Endothelial cell (in vitro differentiated cells): ENCODE measurements around the gene ALPG. TPM values are rescaled to one million over a fixed set of nuclear protein-coding genes. Genes with fewer than 3 reads are reported as not detected.
"Not testable (repeated sequence)": the region's sequence is repeated elsewhere in the genome, so short reads cannot be mapped to it uniquely, and the experiment has no call there.

Experiments
- DNase-seq: peaks from one replicate; pipeline ENCODE4 v3.0.0; 2021; ENCODE audit warnings: low spot score
- H3K27ac Mint-ChIP-seq: one replicate; pipeline ENCODE4 v1.8.0; 2021; ENCODE audit warnings: mixed read lengths, inconsistent platforms; ENCODE audit not compliant: unreplicated experiment
- H3K27me3 Mint-ChIP-seq: one replicate; pipeline ENCODE4 v1.8.0; 2021; ENCODE audit warnings: mild to moderate bottlenecking, moderate library complexity, mixed read lengths, inconsistent platforms; ENCODE audit not compliant: unreplicated experiment
- H3K36me3 Mint-ChIP-seq: one replicate; pipeline ENCODE4 v1.8.0; 2021; ENCODE audit warnings: mild to moderate bottlenecking, low read depth, mixed read lengths, inconsistent platforms; ENCODE audit not compliant: unreplicated experiment
- H3K4me1 Mint-ChIP-seq: one replicate; pipeline ENCODE4 v1.8.0; 2021; ENCODE audit warnings: mild to moderate bottlenecking, mixed read lengths, inconsistent platforms; ENCODE audit not compliant: unreplicated experiment
- H3K4me3 Mint-ChIP-seq: one replicate; pipeline ENCODE4 v1.8.0; 2021; ENCODE audit warnings: mild to moderate bottlenecking, mixed read lengths, inconsistent platforms; ENCODE audit not compliant: unreplicated experiment
- H3K9me3 Mint-ChIP-seq: one replicate; pipeline ENCODE4 v1.8.0; 2021; ENCODE audit warnings: mixed read lengths, inconsistent platforms; ENCODE audit not compliant: unreplicated experiment
- total RNA-seq: library from RNA; stranded (reverse); fragmentation: NEBNext Ultra II Directional; extraction: Animal tissue kit (Norgen Biotek cat#: 25700); gene quantifications from one replicate; pipeline ENCODE4 v1.2.1, GENCODE V29; 2021; ENCODE audit not compliant: unreplicated experiment
- TF ChIP-seq, protein P1 (sequence below): fragments of 200-600 bp; sonication (generic); IDR thresholded peaks from one replicate; pipeline ENCODE4 v1.5.0; 2021; ENCODE audit warnings: antibody characterized with exemption; ENCODE audit not compliant: unreplicated experiment

ALPG gene
- total RNA-seq, 1 donor from 2014 or later, result not detected

DNA sequence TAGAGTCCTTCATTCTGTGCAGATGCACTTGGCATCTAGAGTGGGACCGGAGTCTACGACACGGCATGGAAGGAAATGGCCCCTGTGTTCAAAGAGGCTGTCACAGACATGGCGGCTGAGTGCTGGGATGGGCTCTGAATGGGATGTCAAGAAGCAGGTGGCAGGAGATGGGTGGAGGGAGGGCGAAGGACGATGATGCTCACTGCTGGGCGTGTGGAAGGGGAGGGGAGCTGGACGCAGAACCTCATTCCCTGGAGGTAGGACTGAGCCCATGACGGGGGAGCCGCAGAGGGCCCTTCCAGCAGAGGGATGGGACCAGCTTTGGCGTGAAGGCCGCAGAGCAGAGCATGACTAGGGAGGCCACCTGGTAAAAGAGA is 30.5 kb downstream of the ALPG start:
- Mint-ChIP-seq H3K27me3 (peaks cover 18% of the 10 kb centered on the region), H3K4me3 (no peak overlapping the region)
- DNase-seq, result no peak

DNA sequence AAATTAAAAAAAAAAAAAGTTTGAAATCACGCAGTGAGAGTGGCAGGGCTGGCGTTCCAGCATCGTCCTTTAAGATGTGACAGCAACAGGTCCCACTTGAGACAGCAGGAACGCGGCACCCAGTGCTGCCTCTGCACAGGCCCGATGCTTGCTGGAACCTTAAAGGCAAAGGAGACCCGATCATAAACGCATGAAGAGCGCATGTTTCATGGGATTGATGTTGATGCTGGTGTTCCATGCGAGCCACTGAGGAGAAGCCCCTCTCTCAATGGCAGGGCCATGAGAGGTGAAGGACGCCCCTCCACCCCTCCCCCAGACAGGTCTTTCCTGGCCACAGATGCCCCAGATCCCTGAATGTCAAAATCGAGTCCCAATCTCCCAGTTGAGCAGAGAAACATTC is 31.4 kb downstream of the ALPG start:
- no peak overlapping the region for H3K4me3 Mint-ChIP-seq
- no peaks in the 10 kb centered on the region for H3K36me3 Mint-ChIP-seq
- no peak overlapping the region for H3K27ac Mint-ChIP-seq
- no peak for DNase-seq
- no peaks in the 10 kb centered on the region for H3K4me1 Mint-ChIP-seq
- H3K27me3 Mint-ChIP-seq, result peaks cover 18% of the 10 kb centered on the region
- no peaks in the 10 kb centered on the region for H3K9me3 Mint-ChIP-seq
- TF ChIP-seq, protein P1, sequence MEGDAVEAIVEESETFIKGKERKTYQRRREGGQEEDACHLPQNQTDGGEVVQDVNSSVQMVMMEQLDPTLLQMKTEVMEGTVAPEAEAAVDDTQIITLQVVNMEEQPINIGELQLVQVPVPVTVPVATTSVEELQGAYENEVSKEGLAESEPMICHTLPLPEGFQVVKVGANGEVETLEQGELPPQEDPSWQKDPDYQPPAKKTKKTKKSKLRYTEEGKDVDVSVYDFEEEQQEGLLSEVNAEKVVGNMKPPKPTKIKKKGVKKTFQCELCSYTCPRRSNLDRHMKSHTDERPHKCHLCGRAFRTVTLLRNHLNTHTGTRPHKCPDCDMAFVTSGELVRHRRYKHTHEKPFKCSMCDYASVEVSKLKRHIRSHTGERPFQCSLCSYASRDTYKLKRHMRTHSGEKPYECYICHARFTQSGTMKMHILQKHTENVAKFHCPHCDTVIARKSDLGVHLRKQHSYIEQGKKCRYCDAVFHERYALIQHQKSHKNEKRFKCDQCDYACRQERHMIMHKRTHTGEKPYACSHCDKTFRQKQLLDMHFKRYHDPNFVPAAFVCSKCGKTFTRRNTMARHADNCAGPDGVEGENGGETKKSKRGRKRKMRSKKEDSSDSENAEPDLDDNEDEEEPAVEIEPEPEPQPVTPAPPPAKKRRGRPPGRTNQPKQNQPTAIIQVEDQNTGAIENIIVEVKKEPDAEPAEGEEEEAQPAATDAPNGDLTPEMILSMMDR, result no peak

More for the DNA sequence above, 30.5 kb downstream of the ALPG start:
- no peak overlapping the region for H3K27ac Mint-ChIP-seq
- TF ChIP-seq, protein P1, result no peak
- H3K9me3 Mint-ChIP-seq, result no peaks in the 10 kb centered on the region
- no peaks in the 10 kb centered on the region for H3K36me3 Mint-ChIP-seq
- no peaks in the 10 kb centered on the region for H3K4me1 Mint-ChIP-seq

GRCh38 chr2:232438951-232439757 is 32.5 kb downstream of the ALPG start:
- Mint-ChIP-seq H3K4me1 (no peaks in the 10 kb centered on the region), H3K9me3 (no peaks in the 10 kb centered on the region), H3K36me3 (no peaks in the 10 kb centered on the region), H3K27me3 (peaks cover 15% of the 10 kb centered on the region), H3K4me3 (no peak overlapping the region), H3K27ac (no peak overlapping the region)
- TF ChIP-seq, protein P1, result peak; percentile 68
- DNase-seq, result peak; percentile 56

DNA sequence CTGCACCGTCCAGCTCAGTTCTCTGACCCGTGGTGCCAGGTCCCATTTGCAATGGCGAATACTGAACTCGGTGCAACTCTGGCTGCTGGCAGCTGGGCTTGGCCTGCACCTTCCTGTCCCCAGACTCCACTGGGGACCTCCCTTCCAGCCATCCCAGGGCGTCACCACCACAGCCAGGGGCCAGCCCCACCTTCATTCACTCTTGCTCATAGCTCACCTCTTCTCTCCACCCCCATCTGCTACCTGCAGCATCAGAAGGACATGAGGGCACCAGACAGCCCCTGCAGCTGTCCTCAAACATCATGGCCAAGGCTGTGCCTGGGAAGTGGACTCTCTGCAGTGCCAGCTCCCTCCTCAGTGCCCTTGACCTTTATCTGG is 33.1 kb downstream of the ALPG start:
- H3K4me1 Mint-ChIP-seq, result no peaks in the 10 kb centered on the region
- H3K27ac Mint-ChIP-seq, result no peak overlapping the region
- TF ChIP-seq, protein P1, result peak; percentile 44
- no peak for DNase-seq
- no peaks in the 10 kb centered on the region for H3K9me3 Mint-ChIP-seq
- no peak overlapping the region for H3K4me3 Mint-ChIP-seq
- H3K27me3 Mint-ChIP-seq, result peaks cover 15% of the 10 kb centered on the region
- no peaks in the 10 kb centered on the region for H3K36me3 Mint-ChIP-seq

DNA sequence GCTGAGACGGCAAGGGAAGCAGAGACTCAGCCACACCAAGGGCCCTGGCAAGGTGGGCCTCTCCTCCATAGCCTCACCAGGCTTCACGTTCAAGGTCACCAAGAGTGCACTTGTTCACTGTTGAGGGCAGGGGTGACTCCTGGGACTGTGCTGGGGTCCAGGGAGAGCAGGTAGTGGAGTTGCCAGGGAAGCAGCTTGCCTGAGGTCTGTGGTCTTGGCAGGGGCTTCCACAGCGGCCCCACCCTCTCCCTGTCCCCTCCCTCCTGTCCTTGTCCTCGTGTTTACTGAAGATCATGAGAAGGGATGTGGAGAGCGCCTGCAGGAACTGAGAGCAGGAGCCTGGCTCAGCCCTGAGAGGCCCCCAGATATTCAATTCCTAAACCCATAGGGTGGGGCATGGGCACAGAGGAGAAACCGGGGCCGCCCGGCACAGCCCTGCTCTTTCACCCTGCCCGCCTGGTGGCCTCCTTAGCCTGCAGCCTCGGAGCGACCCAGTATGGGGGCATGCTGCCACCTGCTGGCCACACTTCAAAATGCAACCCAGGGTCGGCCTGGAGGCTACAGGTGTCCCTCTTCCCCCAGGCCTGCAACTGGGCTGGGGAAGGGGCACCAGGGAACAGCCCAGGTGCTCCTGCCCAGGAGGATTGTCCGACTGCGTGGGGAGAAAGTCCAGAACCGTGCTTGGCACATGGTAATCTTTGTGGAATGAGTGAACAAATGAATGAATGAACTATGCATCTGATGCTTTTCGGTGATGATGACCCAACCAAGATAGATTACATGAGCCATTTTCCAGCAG is 33.8 kb downstream of the ALPG start:
- H3K9me3 Mint-ChIP-seq, H3K4me1 Mint-ChIP-seq, H3K27ac Mint-ChIP-seq, H3K4me3 Mint-ChIP-seq, H3K36me3 Mint-ChIP-seq: not testable (repeated sequence)
- peak; percentile 97 for DNase-seq
- peaks cover 13% of the 10 kb centered on the region for H3K27me3 Mint-ChIP-seq
- TF ChIP-seq, protein P1, result peak; percentile 93
